Trophoblast cell (in vitro differentiated cells and primary cell): ENCODE data around the gene PCP2. TPM values are rescaled to one million over a fixed set of nuclear protein-coding genes. Genes with fewer than 3 reads are reported as not detected.

Source experiments
- DNase-seq, 2 donors: peaks; one replicate each; pipeline ENCODE4 v3.0.0-alpha.2; 2016
- H2AFZ ChIP-seq: 2 replicates; pipeline ENCODE4 v1.6.1; 2013; ENCODE audit warnings: low read length, moderate library complexity, mild to moderate bottlenecking; ENCODE audit not compliant: insufficient read depth, poor library complexity
- H2AK5ac ChIP-seq: 2 replicates; pipeline ENCODE4 v1.6.1; 2013; ENCODE audit warnings: mild to moderate bottlenecking, low read length
- H2BK120ac ChIP-seq: 2 replicates; pipeline ENCODE4 v1.6.1; 2013; ENCODE audit warnings: low read length, mild to moderate bottlenecking, moderate library complexity; ENCODE audit not compliant: insufficient read depth, poor library complexity
- H2BK12ac ChIP-seq: 2 replicates; pipeline ENCODE4 v1.6.1; 2013; ENCODE audit warnings: mild to moderate bottlenecking, low read length, moderate library complexity
- H2BK5ac ChIP-seq: 2 replicates; pipeline ENCODE4 v1.6.1; 2013; ENCODE audit warnings: low read length, low read depth, moderate library complexity, mild to moderate bottlenecking; ENCODE audit not compliant: poor library complexity
- H3K14ac ChIP-seq: 2 replicates; pipeline ENCODE4 v1.6.1; 2013; ENCODE audit warnings: mild to moderate bottlenecking, low read length
- H3K18ac ChIP-seq: 2 replicates; pipeline ENCODE4 v1.6.1; 2013; ENCODE audit warnings: mild to moderate bottlenecking, low read length
- H3K23ac ChIP-seq: 2 replicates; pipeline ENCODE4 v1.6.1; 2013; ENCODE audit warnings: low read length
- H3K27ac ChIP-seq: 2 replicates; pipeline ENCODE4 v1.5.1; 2013; ENCODE audit warnings: low read depth, mild to moderate bottlenecking, inconsistent platforms, low read length, moderate library complexity
- H3K27me3 ChIP-seq: 2 replicates; pipeline ENCODE4 v1.6.1; 2013; ENCODE audit warnings: inconsistent platforms, mild to moderate bottlenecking, low read length, moderate library complexity; ENCODE audit not compliant: insufficient read depth
- H3K36me3 ChIP-seq, 2 experiments: 1 replicate in 1 of 2; 2 replicates in 1 of 2; pipeline ENCODE4 v1.6.1; 2013; ENCODE audit warnings: low read length in 2 of 2, mild to moderate bottlenecking in 2 of 2, moderate library complexity in 1 of 2; ENCODE audit not compliant: insufficient read depth in 2 of 2, control insufficient read depth in 1 of 2
- H3K4ac ChIP-seq: 2 replicates; pipeline ENCODE4 v1.6.1; 2013; ENCODE audit warnings: low read depth, mild to moderate bottlenecking, low read length, moderate library complexity
- H3K4me1 ChIP-seq, 2 experiments: 1 replicate in 1 of 2; 2 replicates in 1 of 2; pipeline ENCODE4 v1.6.1; 2013; ENCODE audit warnings: low read length in 2 of 2, mild to moderate bottlenecking in 2 of 2, moderate library complexity in 1 of 2; ENCODE audit not compliant: insufficient read depth in 2 of 2, control insufficient read depth in 1 of 2
- H3K4me2 ChIP-seq: 2 replicates; pipeline ENCODE4 v1.6.1; 2013; ENCODE audit warnings: inconsistent platforms, mild to moderate bottlenecking, low read length, moderate library complexity
- H3K4me3 ChIP-seq: 2 replicates; pipeline ENCODE4 v1.5.1; 2013; ENCODE audit warnings: mild to moderate bottlenecking, low read depth, low read length, inconsistent platforms
- H3K79me1 ChIP-seq: one replicate; pipeline ENCODE4 v1.6.1; 2013; ENCODE audit warnings: low read length
- H3K79me2 ChIP-seq: 2 replicates; pipeline ENCODE4 v1.6.1; 2013; ENCODE audit warnings: low read length, mild to moderate bottlenecking; ENCODE audit not compliant: control insufficient read depth, insufficient read depth, poor library complexity
- H3K9ac ChIP-seq: 2 replicates; pipeline ENCODE4 v1.6.1; 2013; ENCODE audit warnings: mild to moderate bottlenecking, low read length
- H3K9me3 ChIP-seq: 2 replicates; pipeline ENCODE4 v1.6.1; 2013; ENCODE audit warnings: low read depth, mild to moderate bottlenecking, control low read depth, inconsistent platforms, low read length; ENCODE audit not compliant: insufficient read depth
- H4K12ac ChIP-seq: 2 replicates; pipeline ENCODE4 v1.6.1; 2013; ENCODE audit warnings: low read depth, mild to moderate bottlenecking, low read length, moderate library complexity
- H4K8ac ChIP-seq: 2 replicates; pipeline ENCODE4 v1.6.1; 2013; ENCODE audit warnings: low read depth, mild to moderate bottlenecking, low read length, moderate library complexity
- H4K91ac ChIP-seq: one replicate; pipeline ENCODE4 v1.6.1; 2013; ENCODE audit warnings: low read depth, mild to moderate bottlenecking, low read length, moderate library complexity
- WGBS: extraction: QIAGEN DNeasy Blood & Tissue Kit; methylation state at CpG from one replicate; pipeline ENCODE4 v1.1.7; 2013; ENCODE audit warnings: missing lambda C conversion rate; ENCODE audit not compliant: insufficient read length, insufficient coverage; ENCODE audit errors: extremely low coverage; 5-methylcytosine and 5-hydroxymethylcytosine counted together
- polyA plus RNA-seq: library from polyadenylated mRNA; stranded (reverse); fragments of 200-250 nt; gene quantifications from 2 replicates; pipeline ENCODE4 v1.2.3, GENCODE V29; 2013

The PCP2 gene
- polyA plus RNA-seq = 0.35 and 0.36 TPM in 2 replicates

DNA sequence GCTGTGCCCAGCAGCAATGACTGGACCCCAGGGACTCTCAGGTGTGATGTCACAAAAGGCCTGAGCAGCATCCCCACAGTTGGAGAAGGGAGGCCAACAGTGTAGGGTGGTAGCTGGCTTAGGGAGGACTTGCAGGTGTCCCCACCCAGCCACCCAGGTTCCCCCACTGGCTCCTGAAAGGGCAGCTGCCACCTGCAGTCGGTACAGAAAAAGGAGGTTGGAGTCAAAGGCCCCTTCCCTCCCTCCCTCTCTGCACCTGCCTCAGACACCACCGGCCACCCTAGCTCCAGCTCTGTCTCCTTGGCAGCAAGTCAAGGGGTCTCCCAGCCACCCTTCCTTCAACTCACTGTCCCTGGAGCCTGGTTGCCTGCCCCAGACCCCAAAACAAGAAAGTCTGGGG, at the start of gene PCP2:
Gene PCP2, minus strand, starts transcription at position 22 of the 400 bp plus-strand sequence. CDS start 262 bp downstream, outside the sequence.
- no peak within 1 kb of the TSS for H2AK5ac ChIP-seq
- no peak within 1 kb of the TSS for H4K12ac ChIP-seq
- H3K4me2 ChIP-seq = no peak within 1 kb of the TSS
- no peaks in the 10 kb centered on the region for H3K27me3 ChIP-seq
- H3K79me2 ChIP-seq = peaks cover 21% of the 10 kb centered on the region
- no peak within 1 kb of the TSS for H3K9ac ChIP-seq
- H3K4ac ChIP-seq = no peak within 1 kb of the TSS
- H4K8ac ChIP-seq = no peak within 1 kb of the TSS
- DNase-seq = no peak
- H3K23ac ChIP-seq = no peak within 1 kb of the TSS
- no peak within 1 kb of the TSS for H2AFZ ChIP-seq
- H3K4me1 ChIP-seq = peaks cover 12 to 19% of the 10 kb centered on the region in 2 experiments
- no peak within 1 kb of the TSS for H3K18ac ChIP-seq
- H3K79me1 ChIP-seq = peaks cover 9% of the 10 kb centered on the region
- H3K36me3 ChIP-seq = peaks cover 8 to 12% of the 10 kb centered on the region in 2 experiments
- no peak within 1 kb of the TSS for H2BK120ac ChIP-seq
- no peak within 1 kb of the TSS for H3K27ac ChIP-seq
- H3K14ac ChIP-seq = no peak within 1 kb of the TSS
- no peak within 1 kb of the TSS for H2BK5ac ChIP-seq
- no peak within 1 kb of the TSS for H2BK12ac ChIP-seq
- peaks cover 7% of the 10 kb centered on the region for H3K9me3 ChIP-seq
- H4K91ac ChIP-seq = no peak within 1 kb of the TSS
- WGBS = no CpG with 5 or more reads among the region's 2 CpGs
- H3K4me3 ChIP-seq = peak within 1 kb of the TSS; percentile 30

DNA sequence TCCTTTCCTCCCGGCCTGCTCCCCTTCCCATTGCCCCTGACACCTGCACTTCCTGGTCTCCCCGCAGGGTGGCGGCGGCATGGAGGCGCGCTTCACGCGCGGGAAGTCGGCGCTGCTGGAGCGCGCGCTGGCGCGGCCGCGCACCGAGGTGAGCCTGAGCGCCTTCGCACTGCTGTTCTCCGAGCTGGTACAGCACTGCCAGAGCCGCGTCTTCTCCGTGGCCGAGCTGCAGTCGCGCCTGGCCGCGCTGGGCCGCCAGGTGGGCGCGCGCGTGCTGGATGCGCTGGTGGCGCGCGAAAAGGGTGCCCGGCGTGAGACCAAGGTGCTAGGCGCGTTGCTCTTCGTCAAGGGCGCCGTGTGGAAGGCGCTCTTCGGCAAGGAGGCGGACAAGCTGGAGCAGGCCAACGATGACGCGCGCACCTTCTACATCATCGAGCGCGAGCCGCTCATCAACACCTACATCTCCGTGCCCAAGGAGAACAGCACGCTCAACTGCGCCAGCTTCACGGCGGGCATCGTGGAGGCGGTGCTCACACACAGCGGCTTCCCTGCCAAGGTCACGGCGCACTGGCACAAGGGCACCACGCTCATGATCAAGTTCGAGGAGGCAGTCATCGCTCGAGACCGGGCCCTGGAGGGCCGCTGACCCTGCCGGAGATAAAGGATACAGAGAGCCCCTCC, 48.8 kb upstream of the PCP2 start:
- Histone ChIP-seq H3K4me3 (peak overlapping the region; percentile 0), H3K79me2 (peaks cover 4% of the 10 kb centered on the region), H3K14ac (no peak overlapping the region), H3K36me3 (peaks cover 14 to 17% of the 10 kb centered on the region in 2 experiments), H3K79me1 (peaks cover 5% of the 10 kb centered on the region), H2BK5ac (no peak overlapping the region), H2BK12ac (no peak overlapping the region), H3K27ac (no peak overlapping the region), H3K4me1 (peaks cover 11 to 17% of the 10 kb centered on the region in 2 experiments), H3K23ac (no peak overlapping the region), H3K4ac (no peak overlapping the region), H2AK5ac (no peak overlapping the region), H4K91ac (no peak overlapping the region), H3K27me3 (no peaks in the 10 kb centered on the region), H2BK120ac (no peak overlapping the region), H3K18ac (no peak overlapping the region), H3K9ac (no peak overlapping the region), H2AFZ (no peak overlapping the region), H3K9me3 (peaks cover 8% of the 10 kb centered on the region), H4K8ac (no peak overlapping the region), H3K4me2 (peak overlapping the region; percentile 88), H4K12ac (no peak overlapping the region)
- WGBS = no CpG with 5 or more reads among the region's 74 CpGs
- no peak for DNase-seq

DNA sequence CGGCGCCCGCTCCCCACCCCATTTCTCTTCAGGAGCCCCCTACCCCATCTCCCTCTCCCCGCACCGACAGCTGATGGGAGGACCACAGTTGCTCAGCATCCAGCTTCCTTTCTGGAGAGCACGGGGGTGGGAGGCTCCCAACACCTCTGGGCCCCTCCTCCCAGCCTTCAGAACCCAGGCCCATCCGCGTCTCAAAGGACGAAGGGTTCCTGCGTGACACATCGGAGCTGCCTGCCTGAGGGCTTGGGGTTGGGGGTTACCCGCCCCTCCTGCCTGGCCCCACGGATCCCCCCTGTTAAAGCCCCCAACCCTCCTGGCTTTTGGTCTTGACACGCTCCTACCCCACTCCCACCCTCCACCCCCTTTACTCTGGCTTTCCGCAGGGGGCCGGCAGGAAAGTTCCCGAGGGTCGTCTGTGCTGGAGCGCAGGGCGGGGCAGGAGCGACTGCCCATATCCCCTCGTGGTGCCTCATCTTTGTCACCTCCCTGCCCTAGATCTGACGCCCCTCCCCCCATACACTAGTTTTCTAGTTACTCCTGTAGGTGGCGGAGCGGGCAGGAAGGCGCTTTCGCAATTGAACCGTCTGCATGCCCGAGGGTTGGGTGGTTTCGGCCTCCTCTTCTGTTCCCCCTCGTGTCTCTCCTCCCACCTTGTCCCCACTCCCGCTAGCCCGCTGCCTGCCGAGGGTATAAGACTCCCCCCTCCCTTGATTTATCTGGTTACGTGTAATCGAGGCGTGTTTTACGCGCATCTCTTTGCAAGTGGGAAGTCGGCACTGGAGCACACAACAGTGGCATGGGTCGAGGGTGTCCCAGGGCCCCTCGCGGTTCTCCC, 48.0 kb upstream of the PCP2 start:
- DNase-seq = peak; percentile 67 to 81
- Histone ChIP-seq H3K4me1 (peaks cover 11 to 17% of the 10 kb centered on the region in 2 experiments), H2AK5ac (peak overlapping the region; percentile 2), H3K18ac (peak overlapping the region; percentile 30), H3K79me1 (peaks cover 5% of the 10 kb centered on the region), H2BK12ac (no peak overlapping the region), H3K4me2 (peak overlapping the region; percentile 88), H2BK120ac (peak overlapping the region; percentile 20), H2AFZ (no peak overlapping the region), H4K91ac (peak overlapping the region; percentile 53), H3K14ac (peak overlapping the region; percentile 95), H3K23ac (no peak overlapping the region), H3K27ac (no peak overlapping the region), H3K79me2 (peaks cover 4% of the 10 kb centered on the region), H3K4ac (peak overlapping the region; percentile 91), H3K9me3 (peaks cover 8% of the 10 kb centered on the region), H3K36me3 (peaks cover 14 to 17% of the 10 kb centered on the region in 2 experiments), H4K12ac (peak overlapping the region; percentile 84), H3K27me3 (no peaks in the 10 kb centered on the region), H3K9ac (peak overlapping the region; percentile 83), H2BK5ac (no peak overlapping the region), H3K4me3 (peak overlapping the region; percentile 94), H4K8ac (no peak overlapping the region)
- no CpG with 5 or more reads among the region's 43 CpGs for WGBS

DNA sequence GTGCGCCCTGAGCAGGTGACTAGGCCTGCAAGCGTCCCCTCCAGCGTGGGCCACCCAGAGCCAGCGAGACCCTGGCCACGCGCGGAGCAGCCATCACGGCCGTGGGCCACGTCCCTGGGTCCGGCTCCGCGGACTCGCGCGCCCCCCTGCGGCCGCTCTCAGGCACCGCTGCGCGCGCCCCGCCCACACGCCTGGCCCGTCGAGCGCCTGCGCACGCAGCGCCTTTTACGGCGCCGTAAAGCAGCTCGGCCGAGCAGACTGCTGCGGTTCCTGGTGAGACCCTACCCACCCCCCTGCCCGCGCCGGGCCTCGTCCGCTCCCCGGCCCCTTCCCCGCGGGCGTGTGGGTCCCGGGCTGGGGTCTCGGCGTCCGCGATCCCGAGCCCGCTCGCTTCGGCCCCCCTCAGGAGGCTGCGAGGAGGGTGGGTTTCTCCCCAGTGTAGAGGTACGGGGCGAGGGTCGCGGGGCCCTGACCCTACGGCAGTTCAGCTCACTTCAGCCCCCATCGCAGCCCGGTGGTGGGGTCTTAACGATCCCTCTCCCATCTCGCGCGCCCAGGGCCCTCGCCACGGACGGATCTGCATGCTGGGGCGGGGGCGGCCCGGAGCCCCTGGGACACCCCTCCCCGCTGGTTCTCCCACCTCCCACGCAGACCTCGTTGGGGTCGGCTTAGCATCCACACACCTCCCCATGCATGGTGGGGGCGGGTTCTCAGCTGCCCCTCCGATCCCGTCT, 47.3 kb upstream of the PCP2 start, which contains the start of gene TRAPPC5:
Gene TRAPPC5, plus strand, starts transcription at position 228 of the 734 bp plus-strand sequence. CDS start 1,421 bp downstream, outside the sequence.
- peaks cover 5% of the 10 kb centered on the region for H3K79me1 ChIP-seq
- peak within 1 kb of the TSS; percentile 20 for H2BK120ac ChIP-seq
- peak within 1 kb of the TSS; percentile 70 for H2BK5ac ChIP-seq
- H3K27ac ChIP-seq = peak within 1 kb of the TSS; percentile 9
- H3K4ac ChIP-seq = peak within 1 kb of the TSS; percentile 91
- peak within 1 kb of the TSS; percentile 95 for H3K14ac ChIP-seq
- H4K12ac ChIP-seq = peak within 1 kb of the TSS; percentile 95
- peak within 1 kb of the TSS; percentile 83 for H3K9ac ChIP-seq
- peaks cover 8% of the 10 kb centered on the region for H3K9me3 ChIP-seq
- H4K8ac ChIP-seq = peak within 1 kb of the TSS; percentile 94
- H3K79me2 ChIP-seq = peaks cover 4% of the 10 kb centered on the region
- H3K23ac ChIP-seq = no peak within 1 kb of the TSS
- H2AFZ ChIP-seq = peak within 1 kb of the TSS; percentile 93
- no peaks in the 10 kb centered on the region for H3K27me3 ChIP-seq
- peak within 1 kb of the TSS; percentile 2 for H2AK5ac ChIP-seq
- no CpG with 5 or more reads among the region's 79 CpGs for WGBS
- peak within 1 kb of the TSS; percentile 30 for H3K18ac ChIP-seq
- H3K36me3 ChIP-seq = peaks cover 14 to 17% of the 10 kb centered on the region in 2 experiments
- peak within 1 kb of the TSS; percentile 88 for H3K4me2 ChIP-seq
- peaks cover 7 to 16% of the 10 kb centered on the region in 2 experiments for H3K4me1 ChIP-seq
- no peak within 1 kb of the TSS for H2BK12ac ChIP-seq
- peak; percentile 81 to 92 for DNase-seq
- peak within 1 kb of the TSS; percentile 56 for H4K91ac ChIP-seq
- H3K4me3 ChIP-seq = peak within 1 kb of the TSS; percentile 94
